Left lung (tissue), 10 donors: Measurements from ENCODE around the gene AMN1. TPM values are rescaled to one million over a fixed set of nuclear protein-coding genes. Genes with fewer than 3 reads are reported as not detected.
A peak's percentile ranks its signal among the peaks of the same experiment; 100 is the strongest.

Experiments
- ATAC-seq: fragments of 200-7000 bp; cut with Tn5 transposase; one replicate; pipeline ENCODE4 v1.9.1; 2020; ENCODE audit warnings: moderate library complexity
- DNase-seq, 4 donors: peaks; one replicate each; pipeline ENCODE4 v3.0.0-alpha.2; 2013 to 2020
- H3K27ac ChIP-seq, 2 donors: fragments of 200-600 bp; sonication (generic) in 1 of 2; one replicate each; pipeline versions ENCODE4 v1.5.0 to v1.8.0; 2020 to 2021
- H3K27me3 ChIP-seq, 2 donors: fragments of 200-600 bp; sonication (generic) in 1 of 2; one replicate each; pipeline versions ENCODE4 v1.5.0 to v1.8.0; 2020 to 2021
- H3K36me3 ChIP-seq, 2 donors: fragments of 200-600 bp; sonication (generic) in 1 of 2; one replicate each; pipeline versions ENCODE4 v1.5.0 to v1.8.0; 2020 to 2021
- H3K4me1 ChIP-seq, 2 donors: fragments of 200-600 bp; one replicate each; pipeline ENCODE4 v1.8.0; 2021
- H3K4me3 ChIP-seq, 2 donors: fragments of 200-600 bp; sonication (generic) in 1 of 2; one replicate each; pipeline versions ENCODE4 v1.5.0 to v1.8.0; 2020 to 2021; ENCODE audit warnings: mild to moderate bottlenecking in 1 of 2
- H3K9me3 ChIP-seq, 2 donors: fragments of 200-600 bp; sonication (generic) in 1 of 2; one replicate each; pipeline versions ENCODE4 v1.5.0 to v1.8.0; 2020 to 2021
- intact Hi-C, 2 donors: fragments of 100-400 bp; cut with DNase I; formaldehyde crosslinking; loops; one replicate each; pipeline versions ENCODE4 v1.11.2 to v1.14.2; 2022
- polyA plus RNA-seq, 6 donors: library from polyadenylated mRNA; unstranded; fragments of 120-200 nt; gene quantifications; one replicate each; pipeline ENCODE4 v1.2.1, GENCODE V29; 2013; ENCODE audit not compliant: insufficient read length in 6 of 6
- total RNA-seq, 2 donors: library from RNA; stranded (reverse); fragmentation: NEBNext Ultra II Directional; extraction: Animal tissue kit (Norgen Biotek cat#: 25700); gene quantifications; one replicate each; pipeline ENCODE4 v1.2.1, GENCODE V29; 2021
- TF ChIP-seq, protein P1 (sequence below), 2 donors: fragments of 200-600 bp; sonication (generic) in 1 of 2; IDR thresholded peaks; one replicate each; pipeline versions ENCODE4 v1.5.0 to v1.8.0; 2021; ENCODE audit warnings: antibody characterized with exemption in 2 of 2
- donor health status: DM: no; HTN: yes; CAD: no.
- donor health status: DM: no; HTN: no; CAD: no.

AMN1 gene
- total and polyA plus RNA-seq, 8 donors: 6.6 to 19.7 (median 17.3) TPM

DNA sequence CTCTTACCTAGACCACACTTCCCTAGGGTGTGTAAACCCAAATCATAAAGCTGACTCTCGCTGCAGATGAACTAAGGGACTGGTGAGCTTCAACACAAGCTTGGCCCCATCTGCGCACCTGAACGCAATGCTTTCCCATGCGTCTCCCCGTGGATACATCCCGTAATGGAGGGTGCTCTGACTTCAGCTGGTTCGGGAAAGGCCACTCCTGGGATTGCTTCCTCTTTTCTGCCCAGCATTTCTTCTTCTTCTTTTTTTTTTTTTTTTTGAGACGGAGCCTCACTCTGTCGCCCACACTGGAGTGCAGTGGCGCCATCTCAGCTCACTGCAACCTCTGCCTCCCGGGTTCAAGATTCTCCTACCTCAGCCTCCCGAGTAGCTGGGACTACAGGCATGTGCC is 97.0 kb downstream of the AMN1 start:
- TF ChIP-seq, protein P1, sequence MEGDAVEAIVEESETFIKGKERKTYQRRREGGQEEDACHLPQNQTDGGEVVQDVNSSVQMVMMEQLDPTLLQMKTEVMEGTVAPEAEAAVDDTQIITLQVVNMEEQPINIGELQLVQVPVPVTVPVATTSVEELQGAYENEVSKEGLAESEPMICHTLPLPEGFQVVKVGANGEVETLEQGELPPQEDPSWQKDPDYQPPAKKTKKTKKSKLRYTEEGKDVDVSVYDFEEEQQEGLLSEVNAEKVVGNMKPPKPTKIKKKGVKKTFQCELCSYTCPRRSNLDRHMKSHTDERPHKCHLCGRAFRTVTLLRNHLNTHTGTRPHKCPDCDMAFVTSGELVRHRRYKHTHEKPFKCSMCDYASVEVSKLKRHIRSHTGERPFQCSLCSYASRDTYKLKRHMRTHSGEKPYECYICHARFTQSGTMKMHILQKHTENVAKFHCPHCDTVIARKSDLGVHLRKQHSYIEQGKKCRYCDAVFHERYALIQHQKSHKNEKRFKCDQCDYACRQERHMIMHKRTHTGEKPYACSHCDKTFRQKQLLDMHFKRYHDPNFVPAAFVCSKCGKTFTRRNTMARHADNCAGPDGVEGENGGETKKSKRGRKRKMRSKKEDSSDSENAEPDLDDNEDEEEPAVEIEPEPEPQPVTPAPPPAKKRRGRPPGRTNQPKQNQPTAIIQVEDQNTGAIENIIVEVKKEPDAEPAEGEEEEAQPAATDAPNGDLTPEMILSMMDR (IDR thresholded peaks at IDR 0.05): no peak
- DNase-seq: no peak
- intact Hi-C loops: no loop called here
- Histone ChIP-seq H3K4me3 (no peak overlapping the region), H3K9me3 (no peaks in the 10 kb centered on the region), H3K27ac (no peak overlapping the region), H3K27me3 (no peaks in the 10 kb centered on the region), H3K36me3 (no peaks in the 10 kb centered on the region), H3K4me1 (peaks cover 0 to 6% of the 10 kb centered on the region in 2 donors)
- ATAC-seq: no peak

DNA sequence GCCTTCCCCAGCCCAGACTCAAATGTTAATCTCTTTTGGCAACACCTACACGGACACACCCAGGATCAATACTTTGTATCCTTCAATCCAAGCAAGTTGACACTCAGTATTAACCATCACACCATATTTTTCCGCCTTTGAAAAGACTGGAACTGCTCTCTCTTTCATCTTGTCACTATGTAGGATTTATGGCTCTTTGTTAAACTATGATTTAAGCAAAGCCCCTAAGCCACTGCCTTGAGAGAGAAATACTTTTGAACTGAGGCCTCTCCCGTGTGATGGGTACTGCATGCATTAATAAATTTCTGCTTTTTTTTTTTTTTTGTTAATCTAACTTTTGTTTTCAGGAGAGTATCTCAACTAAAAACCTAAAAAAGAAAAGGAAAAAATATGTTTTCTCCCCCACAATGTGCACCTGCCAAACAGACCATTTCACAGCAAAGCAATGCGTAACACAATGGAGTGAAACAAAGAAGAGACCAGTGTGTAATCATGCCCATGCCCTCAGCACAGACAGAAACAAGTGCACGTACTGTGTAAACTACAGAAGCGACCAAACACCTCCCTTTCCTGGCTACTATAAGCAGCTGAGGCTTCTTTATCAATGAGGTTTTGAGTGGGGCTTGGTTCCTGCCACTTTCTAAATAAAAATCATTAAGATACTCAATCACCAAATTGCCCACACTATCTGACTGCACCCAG is 97.6 kb downstream of the AMN1 start:
- no peaks in the 10 kb centered on the region for H3K27me3 ChIP-seq
- H3K4me1 ChIP-seq: no peaks in the 10 kb centered on the region
- TF ChIP-seq, protein P1 (IDR thresholded peaks at IDR 0.05): no peak
- no peak overlapping the region for H3K4me3 ChIP-seq
- H3K36me3 ChIP-seq: no peaks in the 10 kb centered on the region
- no peak overlapping the region for H3K27ac ChIP-seq
- DNase-seq (no peak), ATAC-seq (no peak)
- H3K9me3 ChIP-seq: no peaks in the 10 kb centered on the region
- intact Hi-C loops: no loop called here

- no peak overlapping the region for H3K27ac ChIP-seq
- H3K9me3 ChIP-seq: no peaks in the 10 kb centered on the region
- H3K36me3 ChIP-seq: no peaks in the 10 kb centered on the region
- no peaks in the 10 kb centered on the region for H3K27me3 ChIP-seq
- H3K4me1 ChIP-seq: no peaks in the 10 kb centered on the region
- no peak overlapping the region for H3K4me3 ChIP-seq
- intact Hi-C loops: no loop called here
- ATAC-seq (no peak), DNase-seq (peak in 1 of 4 donors; percentile 36)
- TF ChIP-seq, protein P1 (IDR thresholded peaks at IDR 0.05): no peak
Observed at GRCh38 chr12:31629756-31630732, 98.8 kb downstream of the AMN1 start.

DNA sequence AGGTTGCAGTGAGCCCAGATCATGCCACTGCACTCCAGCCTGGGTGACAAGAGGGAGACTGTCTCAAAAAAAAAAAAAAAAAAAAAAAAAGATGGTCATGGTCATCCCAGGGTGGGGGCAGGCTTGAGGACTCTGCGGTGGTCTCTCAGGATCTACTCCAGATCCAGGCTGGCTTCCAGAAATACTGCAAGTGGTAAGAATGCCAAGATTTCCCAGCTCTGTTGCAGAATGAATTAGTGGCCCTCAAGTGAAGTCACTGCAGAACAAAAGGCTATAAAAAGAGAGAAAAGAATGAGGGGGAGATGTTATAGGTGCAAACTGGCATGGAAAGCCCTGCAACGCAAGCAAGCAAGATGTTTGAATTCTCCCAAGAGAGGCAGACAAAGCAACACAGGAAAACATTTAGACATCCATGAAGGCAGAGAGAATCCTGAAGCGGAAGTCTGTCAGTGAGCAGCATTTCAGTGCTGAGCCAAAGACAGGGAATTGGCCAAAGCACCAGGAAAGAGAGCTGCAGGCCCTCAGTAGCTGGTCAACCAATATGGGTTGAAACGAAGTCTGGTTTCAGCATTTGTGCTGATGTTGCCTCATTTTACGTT is 101.3 kb downstream of the AMN1 start:
- Histone ChIP-seq H3K9me3 (no peaks in the 10 kb centered on the region), H3K4me1 (no peaks in the 10 kb centered on the region), H3K27ac (no peak overlapping the region), H3K36me3 (no peaks in the 10 kb centered on the region), H3K4me3 (no peak overlapping the region), H3K27me3 (no peaks in the 10 kb centered on the region)
- TF ChIP-seq, protein P1 (IDR thresholded peaks at IDR 0.05): no peak
- no peak for DNase-seq
- no peak for ATAC-seq
- intact Hi-C loops: no loop called here
